Esophagus muscularis mucosa (tissue), 3 donors: ENCODE results near the gene BTBD9.

Source experiments
- POLR2A ChIP-seq: fragments of 450-650 bp; IDR thresholded peaks from one replicate; pipeline ENCODE4 v1.6.1; 2017; ENCODE audit warnings: antibody characterized with exemption, moderate library complexity, mild to moderate bottlenecking, low read depth
- POLR2AphosphoS5 ChIP-seq, 2 donors: sonication (generic); formaldehyde crosslinking; IDR thresholded peaks; one replicate each; pipeline ENCODE4 v1.6.1; 2017; ENCODE audit warnings: antibody characterized with exemption in 2 of 2
- TF ChIP-seq, protein P1 (sequence below), 3 experiments: fragments of 200-600 bp in 2 of 3; fragments of 450-650 bp in 1 of 3; sonication (generic) in 2 of 3; IDR thresholded peaks; one replicate each; pipeline ENCODE4 v1.5.1; 2017 to 2019; ENCODE audit warnings: antibody characterized with exemption in 3 of 3, mild to moderate bottlenecking in 2 of 3, moderate library complexity in 1 of 3

DNA sequence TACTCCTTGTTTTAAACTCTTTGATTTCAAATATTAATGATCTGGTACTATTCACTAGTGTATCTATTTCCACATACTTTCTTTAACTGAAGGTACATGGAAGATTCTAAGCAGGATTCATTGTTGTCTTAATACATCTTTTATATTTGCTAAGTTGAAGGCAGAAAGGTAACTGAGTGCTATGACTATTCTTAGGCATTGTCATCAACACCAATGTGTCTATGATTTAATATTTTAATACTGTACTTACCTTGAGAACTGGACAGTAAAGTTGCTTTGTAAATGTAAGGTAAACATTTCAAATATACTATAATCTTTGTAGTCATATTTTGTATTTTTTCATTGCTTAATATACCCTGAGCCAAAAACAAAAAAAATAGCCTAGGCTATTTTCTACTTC is 8.9 kb upstream of the BTBD9 start:
- TF ChIP-seq POLR2A (no peak), POLR2AphosphoS5 (IDR thresholded peaks at IDR 0.05) (no peak)
- TF ChIP-seq, protein P1, sequence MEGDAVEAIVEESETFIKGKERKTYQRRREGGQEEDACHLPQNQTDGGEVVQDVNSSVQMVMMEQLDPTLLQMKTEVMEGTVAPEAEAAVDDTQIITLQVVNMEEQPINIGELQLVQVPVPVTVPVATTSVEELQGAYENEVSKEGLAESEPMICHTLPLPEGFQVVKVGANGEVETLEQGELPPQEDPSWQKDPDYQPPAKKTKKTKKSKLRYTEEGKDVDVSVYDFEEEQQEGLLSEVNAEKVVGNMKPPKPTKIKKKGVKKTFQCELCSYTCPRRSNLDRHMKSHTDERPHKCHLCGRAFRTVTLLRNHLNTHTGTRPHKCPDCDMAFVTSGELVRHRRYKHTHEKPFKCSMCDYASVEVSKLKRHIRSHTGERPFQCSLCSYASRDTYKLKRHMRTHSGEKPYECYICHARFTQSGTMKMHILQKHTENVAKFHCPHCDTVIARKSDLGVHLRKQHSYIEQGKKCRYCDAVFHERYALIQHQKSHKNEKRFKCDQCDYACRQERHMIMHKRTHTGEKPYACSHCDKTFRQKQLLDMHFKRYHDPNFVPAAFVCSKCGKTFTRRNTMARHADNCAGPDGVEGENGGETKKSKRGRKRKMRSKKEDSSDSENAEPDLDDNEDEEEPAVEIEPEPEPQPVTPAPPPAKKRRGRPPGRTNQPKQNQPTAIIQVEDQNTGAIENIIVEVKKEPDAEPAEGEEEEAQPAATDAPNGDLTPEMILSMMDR (IDR thresholded peaks at IDR 0.05): no peak
